HepG2 (cell line): ENCODE results near the gene BCL2L11. TPM values are rescaled to one million over a fixed set of nuclear protein-coding genes. Genes with fewer than 3 reads are reported as not detected.

Source experiments
- ATAC-seq: fragments of 200-7000 bp; cut with Tn5 transposase; 3 replicates; pipeline ENCODE4 v1.9.1; 2020; ENCODE audit warnings: mild to moderate bottlenecking, moderate library complexity
- BruUV-seq: library from RNA; stranded (reverse); fragments of 400-500 nt; replicated peaks from 2 replicates; lab custom pipeline; 2021; lab: Mats Ljungman, UMichigan
- CTCF ChIA-PET: fragments of 300-600 bp; formaldehyde crosslinking; extraction: SDS; loops from one replicate; lab custom pipeline; 2021; ENCODE audit warnings: low total read pairs, inconsistent platforms, low intra/inter-chr PET ratio; lab: Yijun Ruan, JAX
- POLR2A ChIA-PET: fragments of 350-600 bp; sonication (Branson Sonifier 250); formaldehyde crosslinking; loops from one replicate; lab custom pipeline; 2020; ENCODE audit warnings: antibody characterized with exemption, inconsistent platforms; lab: Yijun Ruan, JAX
- DNase-seq: peaks from one replicate; pipeline ENCODE4 v3.0.0-alpha.2; 2015; ENCODE audit warnings: low spot score
- FAIRE-seq: peaks from 3 replicates; lab custom pipeline; 2011; peaks lifted over from hg19 to GRCh38; lab: Jason Lieb, UNC
- H2AFZ ChIP-seq: one replicate; pipeline ENCODE4 v1.6.1; 2011; ENCODE audit warnings: low read length, inconsistent platforms
- H3K27ac ChIP-seq: fragments of 300-600 bp; 3 replicates; pipeline ENCODE4 v1.8.0; 2011; ENCODE audit warnings: mixed run types, mild to moderate bottlenecking, mixed read lengths, low read length, inconsistent platforms; ENCODE audit not compliant: insufficient read depth; ENCODE audit errors: extremely low read length
- H3K27me3 ChIP-seq, 2 experiments: fragments of 200-600 bp in 1 of 2; 2 replicates in 1 of 2; 3 replicates in 1 of 2; pipeline versions ENCODE4 v1.6.0 to v1.8.0; 2011; ENCODE audit warnings: low read length in 2 of 2, mild to moderate bottlenecking in 2 of 2, moderate library complexity in 2 of 2, inconsistent platforms in 1 of 2; ENCODE audit not compliant: insufficient read depth in 2 of 2, control insufficient read depth in 1 of 2
- H3K36me3 ChIP-seq, 2 experiments: fragments of 200-600 bp in 1 of 2; replicated peaks in 1 of 2; 2 replicates in 1 of 2; 3 replicates in 1 of 2; pipeline versions ENCODE4 v1.5.1 to v1.8.0; 2011; ENCODE audit warnings: low read length in 2 of 2, inconsistent platforms in 1 of 2; ENCODE audit not compliant: insufficient read depth in 2 of 2, control insufficient read depth in 1 of 2
- H3K4me1 ChIP-seq: 2 replicates; pipeline ENCODE4 v1.5.1; 2012; ENCODE audit warnings: low read length, inconsistent platforms; ENCODE audit not compliant: insufficient read depth
- H3K4me2 ChIP-seq: 2 replicates; pipeline ENCODE4 v1.6.0; 2011; ENCODE audit warnings: low read depth, low read length, inconsistent platforms
- H3K4me3 ChIP-seq, 3 experiments: fragments of 200-600 bp in 1 of 3; sonication (generic), shearing (Covaris generic) in 1 of 3; replicated peaks in 1 of 3; 2 replicates each; pipeline ENCODE4 v1.5.1; 2011 to 2016; ENCODE audit warnings: low read length in 3 of 3, inconsistent platforms in 2 of 3, low read depth in 2 of 3, mild to moderate bottlenecking in 2 of 3, control low read depth in 1 of 3, mixed read lengths in 1 of 3; ENCODE audit not compliant: insufficient read depth in 1 of 3
- H3K79me2 ChIP-seq: one replicate; pipeline ENCODE4 v1.6.1; 2011; ENCODE audit warnings: low read length, inconsistent platforms; ENCODE audit not compliant: insufficient read depth
- H3K9ac ChIP-seq: 2 replicates; pipeline ENCODE4 v1.6.0; 2011; ENCODE audit warnings: mild to moderate bottlenecking, low read depth, low read length, inconsistent platforms; ENCODE audit not compliant: insufficient read depth
- H3K9me3 ChIP-seq: 2 replicates; pipeline ENCODE4 v1.5.1; 2012; ENCODE audit warnings: mild to moderate bottlenecking, low read length
- H4K20me1 ChIP-seq: 2 replicates; pipeline ENCODE4 v1.6.0; 2011; ENCODE audit warnings: inconsistent platforms, mild to moderate bottlenecking, low read length, moderate library complexity; ENCODE audit not compliant: insufficient read depth
- HDAC6 ChIP-seq: fragments of 200-600 bp; sonication (generic); IDR thresholded peaks from 2 replicates; pipeline ENCODE4 v1.7.0; 2017; ENCODE audit warnings: mild to moderate bottlenecking, antibody characterized with exemption, low read length, low read depth
- KDM2A ChIP-seq: sonication (generic); formaldehyde crosslinking; IDR thresholded peaks from 2 replicates; pipeline ENCODE4 v1.4.0; 2020; ENCODE audit warnings: low read depth, missing genetic modification reagents, borderline replicate concordance
- KMT2A ChIP-seq: sonication (generic); formaldehyde crosslinking; IDR thresholded peaks from 2 replicates; pipeline ENCODE4 v1.4.0; 2020; ENCODE audit warnings: missing genetic modification reagents
- MTA1 ChIP-seq: sonication (generic); formaldehyde crosslinking; IDR thresholded peaks from 2 replicates; pipeline ENCODE4 v1.4.0; 2020; ENCODE audit warnings: missing genetic modification reagents, mild to moderate bottlenecking, borderline replicate concordance
- NONO ChIP-seq, 2 experiments: fragments of 450-650 bp in 1 of 2; sonication (generic) in 1 of 2; formaldehyde crosslinking in 1 of 2; IDR thresholded peaks in 1 of 2; conservative IDR thresholded peaks in 1 of 2; 2 replicates each; pipeline versions ENCODE4 v1.6.1 to v1.8.0; 2017 to 2022; ENCODE audit warnings: mild to moderate bottlenecking in 1 of 2, missing genetic modification reagents in 1 of 2, moderate library complexity in 1 of 2
- NR2C2 ChIP-seq: sonication (generic); formaldehyde crosslinking; IDR thresholded peaks from 2 replicates; pipeline ENCODE4 v1.4.0; 2020; ENCODE audit warnings: missing genetic modification reagents, mild to moderate bottlenecking, moderate library complexity, borderline replicate concordance
- ZKSCAN5 ChIP-seq: sonication (generic); formaldehyde crosslinking; IDR thresholded peaks from 2 replicates; pipeline ENCODE4 v1.5.1; 2020; ENCODE audit warnings: mild to moderate bottlenecking, missing genetic modification reagents
- ZNF260 ChIP-seq: sonication (generic); formaldehyde crosslinking; IDR thresholded peaks from 2 replicates; pipeline ENCODE4 v1.4.0; 2020; ENCODE audit warnings: missing genetic modification reagents, low read depth, mild to moderate bottlenecking, borderline replicate concordance
- ZNF343 ChIP-seq: sonication (generic); formaldehyde crosslinking; IDR thresholded peaks from 2 replicates; pipeline ENCODE4 v1.4.0; 2020; ENCODE audit warnings: mild to moderate bottlenecking, missing genetic modification reagents
- WGBS: methylation state at CpG from one replicate; pipeline ENCODE4 v1.1.6; 2017; ENCODE audit warnings: low lambda C conversion rate; 5-methylcytosine and 5-hydroxymethylcytosine counted together
- in situ Hi-C: cut with HindIII; loops from 2 replicates; pipeline ENCODE4 v1.10.0; 2017; ENCODE audit warnings: low pct_unique_long_range_greater_than_20kb; ENCODE audit not compliant: extremely low pct_ligation_motif_present
- intact Hi-C: fragments of 100-400 bp; cut with micrococcal nuclease; formaldehyde crosslinking; loops from one replicate; pipeline ENCODE4 v1.10.0; 2022; ENCODE audit not compliant: unreplicated experiment
- polyA plus RNA-seq, 8 experiments: library from polyadenylated mRNA; depleted of rRNA in 3 of 8; stranded (reverse) in 7 of 8; unstranded in 1 of 8; fragments of >200 nt; fragmentation: Illumina TruSeq in 4 of 8; extraction: Trizol in 4 of 8; gene quantifications; 2 replicates each; pipeline versions ENCODE4 v1.2.1 to v1.2.3, GENCODE V29; 2011 to 2016; ENCODE audit warnings: low read depth in 4 of 8, missing spikeins in 1 of 8, mixed read lengths in 1 of 8; ENCODE audit not compliant: insufficient read depth in 1 of 8
- total RNA-seq, 5 experiments: library from RNA; depleted of rRNA; stranded (reverse); fragments of >200 nt; fragmentation: Illumina TruSeq; extraction: Trizol; gene quantifications; 2 replicates each; pipeline ENCODE4 v1.2.3, GENCODE V29; 2016; ENCODE audit warnings: low read depth in 1 of 5
- TF ChIP-seq, protein P1 (sequence below): sonication (generic); formaldehyde crosslinking; IDR thresholded peaks from 2 replicates; pipeline ENCODE4 v1.9.0; 2022; ENCODE audit warnings: missing genetic modification reagents, mild to moderate bottlenecking, borderline replicate concordance

Gene BCL2L11
- total and polyA plus RNA-seq, 2 of the 13 experiments (the other 11 are each of a cell fraction or from before 2014, with no cell fraction given): 6.1 to 9.7 TPM

DNA sequence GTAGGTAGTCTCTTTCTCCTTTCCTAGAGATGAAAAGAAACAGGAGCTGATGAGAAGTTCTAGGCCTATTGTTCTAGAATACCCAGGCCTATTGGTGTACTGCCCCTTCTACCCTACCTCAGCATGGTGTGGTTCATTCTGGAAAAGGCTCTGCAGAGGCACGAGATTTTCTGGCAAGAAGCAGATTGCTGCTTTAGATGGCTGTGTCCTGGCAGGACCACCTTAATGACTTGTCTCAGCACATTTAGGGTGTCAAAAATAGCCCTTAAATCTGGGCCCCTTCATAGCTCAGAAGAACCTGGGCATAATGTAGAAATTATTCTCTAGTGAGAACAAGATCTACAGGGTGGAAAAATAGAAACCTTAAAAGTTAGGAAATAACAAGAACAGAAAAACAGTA lies 87.9 kb downstream of the BCL2L11 start:
- TF ChIP-seq MTA1 (CRISPR knock-in tag) (no peak), KMT2A (CRISPR knock-in tag) (no peak), NONO (IDR thresholded peaks at IDR 0.05) (no peak), NONO (CRISPR knock-in tag; conservative IDR thresholded peaks at IDR 0.05) (no peak), NR2C2 (CRISPR knock-in tag) (no peak)
- TF ChIP-seq, protein P1, sequence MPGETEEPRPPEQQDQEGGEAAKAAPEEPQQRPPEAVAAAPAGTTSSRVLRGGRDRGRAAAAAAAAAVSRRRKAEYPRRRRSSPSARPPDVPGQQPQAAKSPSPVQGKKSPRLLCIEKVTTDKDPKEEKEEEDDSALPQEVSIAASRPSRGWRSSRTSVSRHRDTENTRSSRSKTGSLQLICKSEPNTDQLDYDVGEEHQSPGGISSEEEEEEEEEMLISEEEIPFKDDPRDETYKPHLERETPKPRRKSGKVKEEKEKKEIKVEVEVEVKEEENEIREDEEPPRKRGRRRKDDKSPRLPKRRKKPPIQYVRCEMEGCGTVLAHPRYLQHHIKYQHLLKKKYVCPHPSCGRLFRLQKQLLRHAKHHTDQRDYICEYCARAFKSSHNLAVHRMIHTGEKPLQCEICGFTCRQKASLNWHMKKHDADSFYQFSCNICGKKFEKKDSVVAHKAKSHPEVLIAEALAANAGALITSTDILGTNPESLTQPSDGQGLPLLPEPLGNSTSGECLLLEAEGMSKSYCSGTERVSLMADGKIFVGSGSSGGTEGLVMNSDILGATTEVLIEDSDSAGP (CRISPR knock-in tag): no peak
- TF ChIP-seq, all 625 proteins: peak for 0
- Histone ChIP-seq H3K9ac (no peak overlapping the region), H3K4me1 (no peaks in the 10 kb centered on the region), H3K27me3 (no peaks in the 10 kb centered on the region), H3K27ac (no peak overlapping the region), H3K4me2 (no peak overlapping the region), H3K9me3 (peaks cover under 1% of the 10 kb centered on the region; the same call in 1 of the 2 replicates), H3K36me3 (peaks cover 0 to 2% of the 10 kb centered on the region in 2 experiments; a peak in 1 of 5 replicates), H2AFZ (no peak overlapping the region), H3K79me2 (no peaks in the 10 kb centered on the region), H4K20me1 (no peaks in the 10 kb centered on the region), H3K4me3 (no peak overlapping the region)
- intact Hi-C loops: no loop called here
- no peak for FAIRE-seq
- BruUV-seq: no TSS peak
- CTCF ChIA-PET: no interaction called here
- in situ Hi-C loops: no loop called here
- POLR2A ChIA-PET: no interaction called here
- ATAC-seq: no peak
- DNase-seq: no peak
- WGBS: 100% methylated on average over 1 of the region's 1 CpG

DNA sequence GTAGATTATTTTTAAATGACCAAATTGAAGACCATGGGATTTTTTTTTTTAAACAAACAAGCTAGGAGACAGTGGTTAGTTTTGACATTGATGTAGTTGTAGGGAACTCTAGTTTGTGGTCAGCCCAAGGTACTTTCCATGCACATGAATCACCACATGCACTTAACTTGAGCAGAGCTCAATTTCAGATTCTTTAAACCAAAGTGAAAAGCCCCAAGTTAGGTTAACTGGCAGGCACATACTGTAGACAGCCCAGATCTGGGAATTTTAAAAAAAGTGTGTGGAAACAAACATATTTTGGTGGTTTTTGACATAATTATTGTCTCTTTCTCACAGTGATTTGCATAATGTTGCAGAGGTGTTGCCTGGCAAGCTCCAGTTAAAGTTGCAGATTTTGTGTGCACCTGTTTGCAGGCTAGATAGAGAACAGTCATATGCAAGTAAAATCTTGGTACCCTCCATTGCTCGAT lies 88.4 kb downstream of the BCL2L11 start:
- POLR2A ChIA-PET: no interaction called here
- no peak for TF ChIP-seq ZNF343
- no peak for TF ChIP-seq KDM2A (CRISPR knock-in tag)
- TF ChIP-seq ZKSCAN5 (CRISPR knock-in tag): no peak
- no peak for TF ChIP-seq ZNF260 (CRISPR knock-in tag)
- no peak for TF ChIP-seq HDAC6
- TF ChIP-seq, all 625 proteins: peak for 0
- H3K36me3 ChIP-seq: peaks cover 0 to 2% of the 10 kb centered on the region in 2 experiments; a peak in 1 of 5 replicates
- H3K4me2 ChIP-seq: no peak overlapping the region
- H2AFZ ChIP-seq: no peak overlapping the region
- no peaks in the 10 kb centered on the region for H4K20me1 ChIP-seq
- FAIRE-seq (no peak), ATAC-seq (no peak), DNase-seq (no peak)
- no peaks in the 10 kb centered on the region for H3K27me3 ChIP-seq
- no peaks in the 10 kb centered on the region for H3K79me2 ChIP-seq
- no peak overlapping the region for H3K4me3 ChIP-seq
- in situ Hi-C loops: no loop called here
- peaks cover 5% of the 10 kb centered on the region for H3K9me3 ChIP-seq
- WGBS: 100% methylated on average over 1 of the region's 1 CpG
- BruUV-seq: no TSS peak
- no peak overlapping the region for H3K9ac ChIP-seq
- intact Hi-C loops: no loop called here
- H3K4me1 ChIP-seq: no peaks in the 10 kb centered on the region
- CTCF ChIA-PET: no interaction called here
- no peak overlapping the region for H3K27ac ChIP-seq
